Vagina (tissue), 2 donors: ENCODE results near the gene MRM2. TPM values are rescaled to one million over a fixed set of nuclear protein-coding genes. Genes with fewer than 3 reads are reported as not detected.
"Not testable (repeated sequence)": the region's sequence is repeated elsewhere in the genome, so short reads cannot be mapped to it uniquely, and the experiment has no call there.

Experiments used
- DNase-seq, 2 donors: peaks; one replicate each; pipeline ENCODE4 v3.0.0-alpha.2; 2017; ENCODE audit errors: extremely low spot score in 2 of 2
- H3K27ac ChIP-seq: fragments of 200-600 bp; sonication (generic); one replicate; pipeline ENCODE4 v1.5.1; 2019
- H3K27me3 ChIP-seq: fragments of 200-600 bp; sonication (generic); one replicate; pipeline ENCODE4 v1.5.1; 2019
- H3K36me3 ChIP-seq, 2 donors: fragments of 200-600 bp; sonication (generic); one replicate each; pipeline ENCODE4 v1.5.1; 2017 to 2019
- H3K4me1 ChIP-seq: fragments of 200-600 bp; sonication (generic); one replicate; pipeline ENCODE4 v1.5.1; 2019
- H3K4me3 ChIP-seq, 2 donors: fragments of 200-600 bp; sonication (generic); 1 replicate in 1 of 2; 2 replicates in 1 of 2; pipeline ENCODE4 v1.5.1; 2016 to 2019
- H3K9me3 ChIP-seq: fragments of 200-600 bp; sonication (generic); one replicate; pipeline ENCODE4 v1.5.1; 2019
- POLR2A ChIP-seq, 2 donors: fragments of 450-650 bp; IDR thresholded peaks; one replicate each; pipeline ENCODE4 v1.6.1; 2017; ENCODE audit warnings: antibody characterized with exemption in 2 of 2, mild to moderate bottlenecking in 2 of 2, moderate library complexity in 2 of 2
- POLR2AphosphoS5 ChIP-seq, 2 donors: sonication (generic); formaldehyde crosslinking; IDR thresholded peaks; one replicate each; pipeline ENCODE4 v1.9.0; 2017; ENCODE audit warnings: antibody characterized with exemption in 2 of 2, mild to moderate bottlenecking in 2 of 2, low read depth in 1 of 2; ENCODE audit not compliant: insufficient read depth in 1 of 2
- intact Hi-C: fragments of 100-400 bp; cut with DNase I; formaldehyde crosslinking; loops from one replicate; pipeline ENCODE4 v1.15.1; 2023
- total RNA-seq: library from RNA; depleted of rRNA; stranded (reverse); fragments of >200 nt; gene quantifications from one replicate; pipeline ENCODE4 v1.2.3, GENCODE V29; 2016
- TF ChIP-seq, protein P1 (sequence below), 3 experiments: fragments of 450-650 bp in 2 of 3; fragments of 200-600 bp in 1 of 3; sonication (generic) in 1 of 3; IDR thresholded peaks; one replicate each; pipeline ENCODE4 v1.5.1; 2017 to 2019; ENCODE audit warnings: antibody characterized with exemption in 3 of 3, mild to moderate bottlenecking in 2 of 3, moderate library complexity in 2 of 3

Gene MRM2
- total RNA-seq, 1 donor from 2014 or later, result 8.3 TPM

DNA sequence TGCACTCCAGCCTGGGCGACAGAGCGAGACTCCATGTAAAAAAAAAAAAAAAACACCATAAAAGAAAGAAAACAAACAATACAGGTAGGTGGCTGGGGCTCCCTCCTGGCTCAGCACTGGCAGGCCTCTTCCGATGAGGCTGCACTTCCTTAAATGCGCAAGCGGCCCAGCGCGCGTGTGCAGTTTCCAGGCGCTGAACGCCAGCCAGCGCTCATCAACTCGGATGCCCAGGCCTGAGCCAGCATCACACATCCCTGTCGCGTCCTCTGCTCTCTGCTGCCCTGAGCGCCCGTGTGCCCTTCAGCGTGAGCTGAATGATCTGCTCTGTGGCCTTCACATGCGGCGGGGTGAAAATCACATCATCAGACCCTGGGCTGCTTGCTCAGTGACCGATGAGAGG is 31.9 kb upstream of the MRM2 start:
- intact Hi-C loops, result no loop called here
- Histone ChIP-seq H3K27ac (no peak overlapping the region), H3K4me3 (no peak overlapping the region), H3K4me1 (peaks cover 6% of the 10 kb centered on the region), H3K27me3 (no peaks in the 10 kb centered on the region), H3K36me3 (peaks cover 0 to 10% of the 10 kb centered on the region in 2 donors), H3K9me3 (no peaks in the 10 kb centered on the region)
- TF ChIP-seq, protein P1, sequence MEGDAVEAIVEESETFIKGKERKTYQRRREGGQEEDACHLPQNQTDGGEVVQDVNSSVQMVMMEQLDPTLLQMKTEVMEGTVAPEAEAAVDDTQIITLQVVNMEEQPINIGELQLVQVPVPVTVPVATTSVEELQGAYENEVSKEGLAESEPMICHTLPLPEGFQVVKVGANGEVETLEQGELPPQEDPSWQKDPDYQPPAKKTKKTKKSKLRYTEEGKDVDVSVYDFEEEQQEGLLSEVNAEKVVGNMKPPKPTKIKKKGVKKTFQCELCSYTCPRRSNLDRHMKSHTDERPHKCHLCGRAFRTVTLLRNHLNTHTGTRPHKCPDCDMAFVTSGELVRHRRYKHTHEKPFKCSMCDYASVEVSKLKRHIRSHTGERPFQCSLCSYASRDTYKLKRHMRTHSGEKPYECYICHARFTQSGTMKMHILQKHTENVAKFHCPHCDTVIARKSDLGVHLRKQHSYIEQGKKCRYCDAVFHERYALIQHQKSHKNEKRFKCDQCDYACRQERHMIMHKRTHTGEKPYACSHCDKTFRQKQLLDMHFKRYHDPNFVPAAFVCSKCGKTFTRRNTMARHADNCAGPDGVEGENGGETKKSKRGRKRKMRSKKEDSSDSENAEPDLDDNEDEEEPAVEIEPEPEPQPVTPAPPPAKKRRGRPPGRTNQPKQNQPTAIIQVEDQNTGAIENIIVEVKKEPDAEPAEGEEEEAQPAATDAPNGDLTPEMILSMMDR (IDR thresholded peaks at IDR 0.05), result no peak
- TF ChIP-seq POLR2A (IDR thresholded peaks at IDR 0.05) (no peak), POLR2AphosphoS5 (IDR thresholded peaks at IDR 0.05; ENCODE audit: insufficient read depth in 1 of 2, low read depth in 1 of 2) (no peak)
- no peak for DNase-seq

DNA sequence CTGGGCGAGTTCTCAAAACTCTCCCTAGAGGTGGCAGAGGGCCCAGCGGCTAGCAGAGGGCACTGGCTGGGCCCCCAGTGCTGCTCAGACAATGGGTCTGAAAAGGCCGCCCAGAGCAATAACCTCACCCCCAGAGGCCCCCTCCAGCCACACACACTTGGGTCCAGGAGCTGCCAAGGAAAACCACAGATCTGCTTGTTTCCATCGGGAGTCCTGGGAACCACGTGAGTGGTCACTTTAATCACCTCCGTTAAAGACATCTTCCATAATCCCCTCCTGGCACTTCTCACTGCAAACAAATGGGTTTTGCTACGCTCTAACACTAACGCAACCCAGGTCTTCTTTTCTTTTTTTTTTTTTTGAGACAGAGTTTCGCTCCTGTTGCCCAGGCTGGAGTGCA is 30.0 kb upstream of the MRM2 start:
- no peak overlapping the region for H3K27ac ChIP-seq
- peaks cover 0 to 10% of the 10 kb centered on the region in 2 donors for H3K36me3 ChIP-seq
- peaks cover 6% of the 10 kb centered on the region for H3K4me1 ChIP-seq
- TF ChIP-seq, protein P1 (IDR thresholded peaks at IDR 0.05), result no peak
- TF ChIP-seq POLR2A (IDR thresholded peaks at IDR 0.05), result no peak
- H3K9me3 ChIP-seq, result no peaks in the 10 kb centered on the region
- DNase-seq, result no peak
- intact Hi-C loops, result no loop called here
- no peaks in the 10 kb centered on the region for H3K27me3 ChIP-seq
- H3K4me3 ChIP-seq, result no peak overlapping the region

DNA sequence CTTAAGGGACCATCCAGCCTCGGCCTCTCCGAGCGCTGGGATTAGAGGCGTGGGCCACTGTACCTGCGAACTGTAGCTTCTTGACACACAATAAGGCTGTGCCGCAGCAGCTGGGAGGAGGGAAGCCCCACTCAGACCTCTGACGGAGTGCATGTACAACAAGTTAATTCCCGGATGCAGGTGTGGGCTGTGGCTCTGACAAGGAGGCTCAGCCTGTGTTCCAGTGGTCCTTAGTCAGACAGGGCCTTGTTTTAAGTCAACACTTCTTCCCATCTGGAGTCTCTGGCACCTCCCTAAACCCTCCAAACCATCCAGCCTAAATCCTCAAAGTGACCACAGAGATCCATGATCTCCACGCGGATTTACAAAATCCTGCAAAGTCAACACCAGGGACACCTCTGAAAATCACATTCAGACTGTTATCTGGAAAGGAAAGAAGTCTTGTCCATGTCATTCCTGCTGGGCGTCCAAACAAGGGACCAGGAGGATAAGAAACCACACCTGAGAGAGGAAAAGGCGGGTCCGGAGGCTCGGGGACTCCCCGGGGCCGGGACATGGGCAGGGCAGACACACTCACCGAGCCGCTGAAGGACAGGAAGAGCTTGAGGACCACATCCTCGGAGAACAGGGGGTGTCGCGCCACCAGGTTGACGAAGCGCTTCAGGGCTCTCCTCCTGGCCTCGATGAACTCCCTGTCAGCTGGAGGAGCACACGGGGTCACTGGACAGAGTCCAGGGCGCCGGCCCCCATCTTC is 29.4 kb upstream of the MRM2 start:
- TF ChIP-seq POLR2A (IDR thresholded peaks at IDR 0.05) (no peak), POLR2AphosphoS5 (IDR thresholded peaks at IDR 0.05; ENCODE audit: insufficient read depth in 1 of 2, low read depth in 1 of 2) (no peak)
- TF ChIP-seq, protein P1 (IDR thresholded peaks at IDR 0.05), result no peak
- no peaks in the 10 kb centered on the region for H3K9me3 ChIP-seq
- H3K27me3 ChIP-seq, result no peaks in the 10 kb centered on the region
- H3K27ac ChIP-seq, result no peak overlapping the region
- intact Hi-C loops, result no loop called here
- no peak for DNase-seq
- no peak overlapping the region for H3K4me3 ChIP-seq
- H3K4me1 ChIP-seq, result peaks cover 6% of the 10 kb centered on the region
- H3K36me3 ChIP-seq, result peaks cover 0 to 10% of the 10 kb centered on the region in 2 donors

DNA sequence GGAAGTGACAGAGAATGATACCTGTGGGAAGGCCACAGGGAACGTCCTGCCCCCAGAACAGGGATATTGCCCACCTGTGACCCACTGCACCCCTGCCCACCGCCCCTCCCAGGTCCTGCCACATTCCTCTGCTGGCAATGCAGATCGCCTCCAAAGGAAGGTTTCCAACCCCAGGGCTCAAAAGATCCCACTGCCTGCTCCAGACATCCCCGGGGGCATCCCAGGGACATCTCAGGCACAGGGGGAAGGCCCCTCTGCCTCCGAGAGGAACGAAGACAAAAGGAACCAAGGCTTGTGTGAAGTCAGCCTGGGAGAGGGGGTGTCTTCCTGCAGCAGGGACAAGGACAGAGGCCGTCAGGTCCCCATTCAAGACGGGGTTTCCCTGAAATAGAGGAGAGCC is 28.5 kb upstream of the MRM2 start:
- H3K27me3 ChIP-seq, result no peaks in the 10 kb centered on the region
- H3K4me3 ChIP-seq, result no peak overlapping the region
- TF ChIP-seq POLR2A (IDR thresholded peaks at IDR 0.05) (no peak), POLR2AphosphoS5 (IDR thresholded peaks at IDR 0.05; ENCODE audit: insufficient read depth in 1 of 2, low read depth in 1 of 2) (no peak)
- TF ChIP-seq, protein P1 (IDR thresholded peaks at IDR 0.05), result no peak
- peaks cover 6% of the 10 kb centered on the region for H3K4me1 ChIP-seq
- peaks cover 0 to 10% of the 10 kb centered on the region in 2 donors for H3K36me3 ChIP-seq
- H3K9me3 ChIP-seq, result no peaks in the 10 kb centered on the region
- intact Hi-C loops, result no loop called here
- no peak for DNase-seq
- H3K27ac ChIP-seq, result no peak overlapping the region

DNA sequence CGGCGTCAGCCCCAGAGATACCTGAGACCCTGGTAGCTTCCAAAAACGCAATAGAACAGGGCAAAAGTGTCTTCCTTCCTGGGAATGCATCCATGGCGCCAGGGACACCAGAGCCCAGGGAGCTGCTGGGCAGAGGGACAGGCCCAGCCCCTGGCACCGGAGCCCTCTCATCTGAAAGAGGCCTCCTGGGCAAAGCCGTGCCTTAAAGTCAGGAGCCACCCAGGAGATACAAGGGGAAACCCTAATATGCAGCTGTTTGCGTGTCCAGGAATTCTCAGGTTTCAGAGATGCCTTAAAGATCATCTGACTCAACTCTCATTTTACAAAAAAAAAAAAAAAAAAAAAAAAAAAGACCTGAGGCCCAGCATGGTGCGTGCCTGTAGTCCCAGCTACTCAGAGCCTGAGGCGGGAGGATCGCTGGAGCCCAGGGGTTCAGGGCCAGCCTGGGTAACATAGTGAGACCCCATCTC is 28.0 kb upstream of the MRM2 start:
- intact Hi-C loops, result no loop called here
- TF ChIP-seq POLR2A (IDR thresholded peaks at IDR 0.05) (no peak), POLR2AphosphoS5 (IDR thresholded peaks at IDR 0.05; ENCODE audit: insufficient read depth in 1 of 2, low read depth in 1 of 2) (no peak)
- TF ChIP-seq, protein P1 (IDR thresholded peaks at IDR 0.05), result no peak
- Histone ChIP-seq H3K36me3 (peaks cover 0 to 10% of the 10 kb centered on the region in 2 donors), H3K9me3 (no peaks in the 10 kb centered on the region), H3K27ac (no peak overlapping the region), H3K27me3 (no peaks in the 10 kb centered on the region), H3K4me1 (peaks cover 6% of the 10 kb centered on the region), H3K4me3 (no peak overlapping the region)
- DNase-seq, result no peak

DNA sequence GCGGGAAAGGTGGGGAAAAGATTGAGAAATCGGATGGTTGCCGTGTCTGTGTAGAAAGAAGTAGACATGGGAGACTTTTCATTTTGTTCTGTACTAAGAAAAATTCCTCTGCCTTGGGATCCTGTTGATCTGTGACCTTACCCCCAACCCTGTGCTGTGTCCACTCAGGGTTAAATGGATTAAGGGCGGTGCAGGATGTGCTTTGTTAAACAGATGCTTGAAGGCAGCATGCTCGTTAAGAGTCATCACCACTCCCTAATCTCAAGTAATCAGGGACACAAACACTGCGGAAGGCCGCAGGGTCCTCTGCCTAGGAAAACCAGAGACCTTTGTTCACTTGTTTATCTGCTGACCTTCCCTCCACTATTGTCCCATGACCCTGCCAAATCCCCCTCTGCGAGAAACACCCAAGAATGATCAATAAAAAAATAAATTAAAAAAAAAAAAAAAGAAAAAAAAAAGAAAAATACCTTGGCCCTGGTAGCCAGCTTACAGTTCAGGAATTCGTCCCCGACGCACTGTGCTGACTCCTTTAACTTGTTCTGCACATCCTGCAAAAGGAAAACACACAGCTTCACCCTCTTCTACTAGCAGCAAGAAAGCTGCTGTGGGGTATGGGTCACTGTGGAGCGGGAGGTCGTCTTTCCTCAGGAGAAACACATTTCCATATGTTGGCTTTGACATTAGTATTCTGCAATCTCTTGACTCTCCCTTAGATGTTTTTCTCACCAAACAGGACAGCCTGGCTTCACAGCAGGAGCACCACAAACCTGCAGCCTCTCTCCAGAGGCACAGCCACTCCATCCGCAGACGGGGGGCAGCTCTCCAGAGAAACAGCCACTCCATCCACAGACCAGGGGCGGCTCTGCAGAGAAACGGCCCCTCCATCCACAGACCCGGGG is 27.3 kb upstream of the MRM2 start:
- H3K36me3 ChIP-seq, H3K27ac ChIP-seq, H3K27me3 ChIP-seq, H3K4me1 ChIP-seq, intact Hi-C loops, DNase-seq, H3K4me3 ChIP-seq, H3K9me3 ChIP-seq: not testable (repeated sequence)
